ENCODE measurements around the gene TMEM266. TPM values are rescaled to one million over a fixed set of nuclear protein-coding genes. Genes with fewer than 3 reads are reported as not detected.

TMEM266 gene
- total RNA-seq, 1 donor from 2014 or later, result 0.52 TPM

GRCh38 chr15:76184650-76185035 is 124.9 kb downstream of the TMEM266 start:
- DNase-seq (ENCODE audit: low spot score), result no peak

- no peak for DNase-seq (ENCODE audit: low spot score)
These were observed 125.9 kb downstream of the TMEM266 start for GRCh38 chr15:76185716-76186115.

DNA sequence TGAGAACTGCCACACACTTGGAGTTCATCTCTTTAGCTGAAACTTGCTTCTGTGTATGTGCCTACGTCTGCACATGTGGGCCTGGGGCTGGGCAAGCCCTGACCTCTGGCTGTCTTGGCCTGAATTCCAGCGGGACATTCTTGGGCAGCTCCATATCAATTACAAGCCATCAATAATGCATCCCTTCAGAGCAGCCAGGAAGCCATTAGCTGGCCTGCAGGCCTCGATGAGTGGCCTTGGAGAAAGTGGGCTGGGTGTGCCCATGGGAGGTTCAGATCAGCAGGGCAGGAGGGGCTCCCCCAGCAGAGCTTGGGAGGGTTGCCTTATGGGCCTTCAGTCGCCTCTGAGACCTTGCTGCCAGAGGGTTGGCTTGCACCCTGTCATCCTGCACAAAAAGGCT is 127.4 kb downstream of the TMEM266 start:
- DNase-seq (ENCODE audit: low spot score), result no peak

- no peak for DNase-seq (ENCODE audit: low spot score)
These were observed 129.3 kb downstream of the TMEM266 start for GRCh38 chr15:76189106-76189505.

DNA sequence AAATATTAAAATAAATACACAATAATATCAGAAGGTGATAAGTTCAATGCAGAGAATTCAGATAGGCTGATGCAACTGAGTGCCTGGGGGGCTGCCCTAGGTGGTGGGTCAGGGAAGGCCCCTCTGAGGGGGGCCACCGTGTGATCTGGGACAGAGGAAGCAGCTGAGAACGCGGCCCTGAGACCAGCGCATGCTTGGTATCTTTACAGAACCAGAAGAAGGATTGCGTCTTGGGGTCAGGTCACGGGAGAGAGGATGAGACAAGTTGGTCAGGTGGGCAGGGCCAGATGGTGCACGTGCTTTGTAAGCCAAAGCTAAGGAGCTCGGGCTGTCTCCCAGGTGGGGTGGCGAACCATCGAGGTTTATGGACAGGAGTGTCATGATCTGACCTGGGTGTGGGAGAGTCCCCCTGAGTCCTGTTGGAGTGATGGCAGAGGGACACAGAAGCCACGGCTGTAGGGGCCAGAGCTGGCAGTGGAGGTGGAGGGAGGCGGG is 130.3 kb downstream of the TMEM266 start:
- no peak for DNase-seq (ENCODE audit: low spot score)

DNA sequence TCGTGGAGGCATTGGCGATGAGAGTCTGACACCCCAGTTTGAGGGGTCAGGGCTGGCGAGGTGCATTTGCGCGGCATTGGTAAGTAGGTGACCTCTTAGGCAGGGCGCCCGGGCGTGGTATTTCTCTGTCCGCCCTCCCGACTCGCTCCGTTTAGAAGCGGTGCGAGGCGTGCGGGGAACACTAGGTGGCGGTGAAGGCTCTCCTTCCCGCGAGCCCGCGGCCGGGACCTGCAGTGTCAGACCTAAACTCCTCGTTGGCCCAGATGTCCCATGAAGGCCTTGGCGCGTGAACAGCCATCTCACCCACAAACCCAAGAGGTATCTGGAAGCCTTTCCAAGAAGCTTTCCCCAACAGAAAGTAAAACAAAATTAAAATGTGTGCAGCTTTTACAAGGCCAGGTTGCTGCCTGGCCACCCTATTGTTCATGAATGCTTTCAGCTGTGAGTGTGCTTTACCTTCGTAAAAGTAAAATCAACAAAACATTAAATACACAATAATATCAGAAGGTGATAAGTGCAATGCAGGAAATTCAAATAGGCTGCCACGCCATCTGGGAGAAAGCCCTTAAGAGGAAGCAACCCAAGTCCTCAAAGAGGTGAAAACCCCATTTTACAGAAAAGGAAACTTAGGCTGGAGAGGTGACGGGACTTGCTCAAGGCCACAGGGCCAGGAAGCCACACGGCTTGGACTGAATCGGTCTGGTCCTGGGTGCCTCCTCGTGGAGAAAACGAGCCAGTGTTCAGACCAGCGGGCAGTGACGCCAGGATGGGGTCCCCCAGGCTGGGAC is 131.2 kb downstream of the TMEM266 start:
- peak; percentile 83 for DNase-seq (ENCODE audit: low spot score)

DNA sequence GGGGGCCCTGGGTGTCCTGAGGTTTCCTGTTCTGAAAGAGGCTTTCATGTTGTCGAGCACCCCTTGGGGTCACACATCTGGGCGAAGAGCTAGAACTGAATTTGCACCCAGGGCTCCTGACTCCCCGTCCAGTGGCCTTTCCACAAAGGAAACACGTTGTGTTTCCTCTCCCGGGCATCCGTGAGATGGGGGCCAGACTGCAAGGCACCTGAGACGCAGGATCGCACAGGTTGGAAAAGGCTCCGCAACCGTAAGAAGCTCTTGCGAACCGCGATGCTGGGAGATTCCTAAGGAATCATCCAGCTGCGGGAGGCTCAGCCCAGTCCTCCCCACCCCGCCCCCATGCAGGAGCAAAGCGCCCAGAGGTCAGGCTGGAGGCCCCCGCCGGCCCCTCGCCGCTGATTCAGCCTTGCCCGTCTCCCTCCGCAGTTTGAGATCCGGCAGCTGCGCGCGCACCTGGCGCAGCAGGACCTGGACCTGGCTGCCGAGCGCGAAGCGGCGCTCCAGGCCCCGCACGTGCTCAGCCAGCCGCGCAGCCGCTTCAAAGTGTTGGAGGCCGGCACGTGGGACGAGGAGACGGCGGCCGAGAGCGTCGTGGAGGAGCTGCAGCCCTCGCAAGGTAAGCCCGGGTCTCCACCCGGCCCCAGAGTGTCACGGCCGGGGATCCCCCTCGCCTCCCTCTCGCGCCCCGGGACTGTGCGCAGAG is 131.9 kb downstream of the TMEM266 start:
- no peak for DNase-seq (ENCODE audit: low spot score)

- DNase-seq (ENCODE audit: low spot score), result no peak
These were observed 132.9 kb downstream of the TMEM266 start for GRCh38 chr15:76192715-76193114.

DNA sequence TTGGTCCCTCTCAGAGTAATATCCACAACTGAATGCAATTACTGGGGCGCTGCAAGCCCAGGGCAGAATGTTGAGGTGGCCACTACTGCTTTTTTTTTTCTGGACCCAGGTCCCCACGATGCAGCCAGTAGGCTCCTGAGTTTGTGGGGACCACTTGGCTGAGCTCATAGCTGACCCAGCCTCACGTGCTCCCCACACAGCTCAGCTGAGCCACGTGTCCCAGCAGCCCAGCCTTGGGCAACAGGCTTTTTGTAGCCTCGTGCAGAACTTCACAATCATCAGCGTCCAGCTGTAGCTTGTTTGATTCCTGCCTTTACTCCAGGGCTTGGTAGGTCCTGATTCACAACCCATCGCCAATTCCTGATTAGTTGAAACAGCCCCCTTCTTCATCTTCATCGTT is 134.1 kb downstream of the TMEM266 start:
- no peak for DNase-seq (ENCODE audit: low spot score)

DNA sequence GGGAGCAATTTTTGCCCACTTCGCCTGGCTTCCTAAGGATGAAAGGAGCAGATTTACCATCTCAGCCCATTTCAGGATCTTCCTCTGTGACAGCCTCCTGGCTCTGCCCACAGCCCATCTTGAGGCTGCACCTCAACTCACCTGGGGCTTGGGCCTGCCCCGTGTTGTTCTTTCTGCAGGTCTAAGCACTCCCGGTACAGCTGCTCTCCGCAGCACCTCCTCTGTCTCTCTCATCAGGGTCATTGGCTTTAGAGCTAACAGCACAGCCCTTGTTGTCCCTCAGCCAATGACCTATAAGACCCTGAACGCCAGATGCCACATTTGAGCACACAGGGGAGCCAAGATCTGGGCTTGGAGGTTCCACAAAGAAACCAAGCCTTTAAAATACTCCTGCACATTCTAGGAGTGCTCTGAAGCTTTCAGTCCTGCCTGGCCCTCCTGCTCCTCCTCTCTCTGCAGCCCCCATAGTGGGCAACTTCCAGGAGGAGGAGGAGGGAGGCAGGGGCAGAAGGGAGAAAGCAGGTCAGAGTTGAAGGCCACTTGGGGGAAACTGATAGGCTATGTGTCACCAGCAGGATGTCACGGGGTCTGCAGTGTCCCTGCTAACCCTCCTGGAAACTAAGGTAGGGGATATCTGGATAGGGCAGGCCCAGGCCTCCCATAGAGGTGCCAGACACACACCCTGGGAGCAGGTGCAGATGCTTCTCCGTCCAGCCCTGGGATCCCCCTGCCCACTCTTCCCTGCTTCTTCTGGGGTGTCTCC is 135.9 kb downstream of the TMEM266 start:
- DNase-seq (ENCODE audit: low spot score), result no peak

DNA sequence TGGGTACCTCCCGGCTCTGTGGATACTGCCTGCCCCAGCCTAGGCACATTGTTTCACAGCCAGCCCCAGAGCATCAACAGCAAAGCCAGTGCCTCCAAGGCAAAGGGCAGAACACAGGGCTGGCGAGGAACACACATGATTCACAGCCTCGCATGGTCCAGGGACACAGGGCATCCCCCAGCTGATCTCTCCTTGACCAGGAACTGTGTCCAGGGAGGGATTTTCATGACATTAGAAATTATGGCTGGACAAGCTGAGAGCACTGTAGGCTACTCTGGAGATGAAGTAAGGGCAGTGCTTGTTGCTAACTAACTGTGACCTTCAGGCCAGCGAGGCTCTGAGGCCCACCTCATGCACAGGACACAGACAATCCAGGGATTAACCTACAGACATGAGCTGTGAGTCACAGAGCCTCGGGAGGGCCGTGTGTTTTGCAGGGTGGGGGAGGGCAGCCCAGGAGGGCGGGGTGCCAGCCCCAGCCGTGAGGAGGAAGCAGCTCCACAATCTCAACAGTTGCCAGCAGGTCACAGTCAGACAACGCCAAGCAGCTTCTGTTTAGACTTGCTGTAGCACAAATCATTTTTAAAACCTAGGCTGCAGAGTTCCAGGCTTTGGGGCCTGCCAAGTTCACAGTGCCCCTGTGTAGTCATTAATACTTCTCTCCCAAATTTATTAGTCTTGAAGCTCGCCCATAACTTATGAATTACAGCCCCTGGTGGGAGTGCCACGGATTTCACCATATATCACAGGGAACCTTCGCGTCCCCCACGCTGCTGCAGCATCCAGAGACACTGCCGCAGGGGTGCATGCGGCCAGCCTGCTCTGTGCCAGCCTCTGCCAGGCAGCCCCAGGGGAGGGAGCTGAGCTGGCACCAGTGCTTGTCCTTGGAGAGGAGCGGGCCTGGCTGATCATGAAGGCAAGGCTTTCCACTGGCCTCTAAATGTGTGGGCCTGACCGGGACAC is 136.8 kb downstream of the TMEM266 start:
- DNase-seq (ENCODE audit: low spot score), result peak; percentile 88

DNA sequence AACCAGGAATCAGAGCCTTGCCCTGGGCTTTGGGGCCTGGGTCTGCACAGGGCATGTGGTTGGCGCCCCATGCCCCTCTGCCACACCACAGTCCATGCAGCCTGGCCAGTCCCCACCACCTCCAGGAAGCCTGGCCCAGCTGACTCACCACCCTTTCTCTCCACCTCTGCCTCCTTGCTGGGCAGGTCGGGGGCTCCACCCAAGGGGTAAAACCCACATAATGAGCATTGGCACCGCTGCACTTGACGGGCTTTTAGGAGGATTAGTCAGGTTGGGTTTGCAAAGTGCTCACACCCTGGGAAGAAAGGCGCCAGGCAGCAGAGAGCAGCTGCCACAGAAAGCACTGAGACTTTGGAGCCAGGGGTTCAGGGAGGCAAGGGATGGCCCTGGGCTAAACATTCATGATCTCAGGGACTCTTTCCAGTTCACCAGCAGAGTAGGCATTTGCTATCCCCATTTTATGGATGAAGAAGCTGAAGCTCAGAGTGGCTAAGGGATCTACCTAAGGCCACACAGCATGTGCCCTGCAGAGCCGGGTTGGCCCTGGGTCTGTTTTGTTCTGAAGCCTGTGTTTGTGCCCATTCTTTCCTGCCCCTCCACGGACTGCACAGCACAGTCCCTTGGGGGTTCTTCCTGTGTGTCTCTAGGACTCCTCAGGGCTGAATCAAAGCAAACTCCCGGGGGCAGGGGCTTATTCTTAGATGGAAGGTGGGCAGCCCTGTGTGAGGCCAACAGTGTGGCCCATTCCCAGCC is 138.1 kb downstream of the TMEM266 start:
- no peak for DNase-seq (ENCODE audit: low spot score)

- no peak for DNase-seq (ENCODE audit: low spot score)
These were observed 138.8 kb downstream of the TMEM266 start for GRCh38 chr15:76198456-76199105.

- DNase-seq (ENCODE audit: low spot score), result no peak
These were observed 139.6 kb downstream of the TMEM266 start for GRCh38 chr15:76199106-76200082.

GRCh38 chr15:76200083-76200465 is 140.3 kb downstream of the TMEM266 start:
- no peak for DNase-seq (ENCODE audit: low spot score)

GRCh38 chr15:76200641-76201105 is 140.9 kb downstream of the TMEM266 start:
- DNase-seq (ENCODE audit: low spot score), result no peak

GRCh38 chr15:76201536-76202255 is 141.9 kb downstream of the TMEM266 start:
- DNase-seq (ENCODE audit: low spot score), result no peak
